ENCODE data around the gene DENND1B. TPM values are rescaled to one million over a fixed set of nuclear protein-coding genes. Genes with fewer than 3 reads are reported as not detected.

The DENND1B gene
- polyA plus RNA-seq, 5 donors: 8.8 to 17.1 (median 13.8) TPM

GRCh38 chr1:197468543-197469175 is 306.6 kb downstream of the DENND1B start:
- no peak for DNase-seq

- no peak for DNase-seq
These were observed 307.4 kb downstream of the DENND1B start for GRCh38 chr1:197467881-197468280.

DNA sequence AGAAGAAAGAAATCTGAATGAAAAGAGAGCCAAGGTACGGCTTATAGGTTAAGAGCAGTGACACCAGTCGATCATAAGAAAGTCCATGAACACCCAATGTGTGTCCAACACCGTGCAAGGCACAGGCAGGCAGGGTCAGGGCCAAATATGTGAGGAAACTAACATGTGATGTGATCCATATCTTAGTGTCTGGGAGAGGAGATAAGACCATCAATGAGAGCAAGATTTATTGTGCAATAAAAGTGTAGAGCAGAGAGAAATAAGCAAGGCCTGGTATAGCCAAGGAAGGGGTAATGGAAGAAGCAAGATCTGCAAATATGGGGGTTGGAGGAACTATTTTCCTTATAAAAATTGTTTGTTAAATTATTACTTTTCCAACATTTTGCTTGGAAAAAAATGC is 308.5 kb downstream of the DENND1B start:
- no peak for DNase-seq

GRCh38 chr1:197465528-197466327 is 309.6 kb downstream of the DENND1B start:
- DNase-seq: no peak

GRCh38 chr1:197464044-197464443 is 311.2 kb downstream of the DENND1B start:
- DNase-seq: peak; percentile 84 to 88

GRCh38 chr1:197463142-197463541 is 312.1 kb downstream of the DENND1B start:
- no peak for DNase-seq

DNA sequence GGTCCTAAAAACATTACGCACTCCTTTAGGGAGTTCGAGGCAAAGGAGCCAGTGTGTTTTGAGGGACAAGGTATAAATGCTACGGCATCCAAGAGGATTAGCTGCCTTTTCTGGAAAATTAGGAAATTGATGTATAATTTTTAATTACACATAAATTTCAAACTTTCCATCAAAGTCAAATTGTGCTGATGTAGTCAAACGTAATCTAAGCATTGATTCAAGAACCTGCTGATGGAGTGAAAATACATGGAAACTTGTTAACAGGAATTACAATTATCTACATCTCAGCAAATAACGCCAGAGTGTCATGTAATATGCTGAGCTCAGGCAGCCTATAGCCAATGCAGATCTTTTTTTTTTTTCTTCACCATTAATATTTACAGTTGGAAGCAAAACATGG is 312.7 kb downstream of the DENND1B start:
- DNase-seq: no peak

Other genes starting within 250 kb of the DENND1B start
- 1 to 10 TPM; 1.7 to 3.4 (median 3.0) TPM for gene C1orf53, start 127.2 kb upstream of the DENND1B start, polyA plus RNA-seq (ENCODE audit: insufficient read depth in 1 of 5, insufficient read length in 5 of 5, low replicate concordance in 1 of 5)
- under 1 TPM in 3 of 5 donors, not detected in 2; 0.04 to 0.17 (median 0.07) TPM for gene LHX9, start 141.9 kb upstream of the DENND1B start, polyA plus RNA-seq (ENCODE audit: insufficient read depth in 1 of 5, insufficient read length in 5 of 5, low replicate concordance in 1 of 5)

All from right lung (tissue), 5 donors.